GM19452 (cell line): ENCODE results near the gene RND2.

Source experiments
- ATAC-seq: cut with Tn5 transposase; IDR thresholded peaks from one replicate; pipeline ENCODE4 v1.9.1; 2021; ENCODE audit not compliant: unreplicated experiment

Gene RND2

GRCh38 chr17:43070872-43071271 lies 45.8 kb downstream of the RND2 start:
- no peak for ATAC-seq

- ATAC-seq, result no peak
Measured at GRCh38 chr17:43074869-43075268, 49.8 kb downstream of the RND2 start.

- ATAC-seq, result no peak
Measured at GRCh38 chr17:43079641-43080302, 54.7 kb downstream of the RND2 start.
